ENCODE data around the gene NDUFB4. TPM values are rescaled to one million over a fixed set of nuclear protein-coding genes. Genes with fewer than 3 reads are reported as not detected.
A peak's percentile ranks its signal among the peaks of the same experiment; 100 is the strongest.

NDUFB4 gene
- total and polyA plus RNA-seq, 9 of the 15 experiments (the other 6 are each of a cell fraction or from before 2014, with no cell fraction given) = 124 to 670 (median 227) TPM

DNA sequence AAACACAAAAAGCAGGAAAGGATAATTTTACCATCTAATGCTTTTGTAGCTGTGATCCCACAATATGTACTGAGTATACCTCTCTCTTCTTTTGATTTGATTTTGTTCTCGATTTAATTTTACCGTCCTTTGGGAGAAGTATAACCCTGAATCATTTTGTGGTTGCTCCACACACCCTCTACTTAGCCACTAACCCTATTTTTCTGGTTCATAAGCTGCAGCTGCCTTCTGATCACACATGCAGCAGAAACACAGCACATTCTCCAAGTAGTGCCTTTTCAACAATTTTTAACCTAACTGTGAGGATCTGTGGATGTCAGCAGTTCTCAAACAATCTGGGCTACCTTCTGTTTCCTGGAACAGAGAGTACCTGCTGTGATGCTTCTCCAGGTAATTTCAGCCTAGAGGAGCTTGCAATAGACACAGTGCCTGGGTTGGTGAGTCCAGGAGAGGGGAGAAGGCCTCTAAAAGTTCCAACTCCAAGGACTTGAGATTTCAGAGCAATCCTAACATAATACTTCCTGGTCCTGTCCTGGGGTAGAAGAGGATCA is 45.6 kb downstream of the NDUFB4 start:
- H3K36me3 ChIP-seq (ENCODE audit: control insufficient read depth, insufficient read depth, low read length) = no peaks in the 10 kb centered on the region
- ChIA-PET CTCF (ENCODE audit: low intra/inter-chr PET ratio) (no interaction called here), POLR2A (interaction anchor here (1.3 to 1.6 kb wide), 2 partner anchors 10 to 14 kb away, joined by 3 to 5 read pairs; no protein-coding TSS in a partner anchor)
- H3K9ac ChIP-seq (ENCODE audit: insufficient read depth in 1 of 2, low read depth in 2 of 2, low read length in 2 of 2) = peak overlapping the region in 1 of 2 experiments; percentile 71; a peak in 1 of 4 replicates
- peaks cover 3% of the 10 kb centered on the region for H3K9me3 ChIP-seq (replicated peaks; ENCODE audit: control insufficient read depth, insufficient read depth, low read depth, low read length)
- no peak for TF ChIP-seq CSDE1 (IDR thresholded peaks at IDR 0.05)
- TF ChIP-seq GABPB1 (CRISPR knock-in tag; IDR thresholded peaks at IDR 0.05) = no peak
- no peak for TF ChIP-seq TAL1 (IDR thresholded peaks at IDR 0.05)
- TF ChIP-seq, protein P1, sequence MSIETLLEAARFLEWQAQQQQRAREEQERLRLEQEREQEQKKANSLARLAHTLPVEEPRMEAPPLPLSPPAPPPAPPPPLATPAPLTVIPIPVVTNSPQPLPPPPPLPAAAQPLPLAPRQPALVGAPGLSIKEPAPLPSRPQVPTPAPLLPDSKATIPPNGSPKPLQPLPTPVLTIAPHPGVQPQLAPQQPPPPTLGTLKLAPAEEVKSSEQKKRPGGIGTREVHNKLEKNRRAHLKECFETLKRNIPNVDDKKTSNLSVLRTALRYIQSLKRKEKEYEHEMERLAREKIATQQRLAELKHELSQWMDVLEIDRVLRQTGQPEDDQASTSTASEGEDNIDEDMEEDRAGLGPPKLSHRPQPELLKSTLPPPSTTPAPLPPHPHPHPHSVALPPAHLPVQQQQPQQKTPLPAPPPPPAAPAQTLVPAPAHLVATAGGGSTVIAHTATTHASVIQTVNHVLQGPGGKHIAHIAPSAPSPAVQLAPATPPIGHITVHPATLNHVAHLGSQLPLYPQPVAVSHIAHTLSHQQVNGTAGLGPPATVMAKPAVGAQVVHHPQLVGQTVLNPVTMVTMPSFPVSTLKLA (conservative IDR thresholded peaks at IDR 0.05) = no peak
- no peak for TF ChIP-seq NR2C1 (IDR thresholded peaks at IDR 0.05)
- no peak for TF ChIP-seq NR2C1 (tag; IDR thresholded peaks at IDR 0.05)
- no peak for TF ChIP-seq FOXA3 (CRISPR knock-in tag; conservative IDR thresholded peaks at IDR 0.05 in 1 of 2, IDR thresholded peaks at IDR 0.05 in 1 of 2)
- TF ChIP-seq, protein P2, sequence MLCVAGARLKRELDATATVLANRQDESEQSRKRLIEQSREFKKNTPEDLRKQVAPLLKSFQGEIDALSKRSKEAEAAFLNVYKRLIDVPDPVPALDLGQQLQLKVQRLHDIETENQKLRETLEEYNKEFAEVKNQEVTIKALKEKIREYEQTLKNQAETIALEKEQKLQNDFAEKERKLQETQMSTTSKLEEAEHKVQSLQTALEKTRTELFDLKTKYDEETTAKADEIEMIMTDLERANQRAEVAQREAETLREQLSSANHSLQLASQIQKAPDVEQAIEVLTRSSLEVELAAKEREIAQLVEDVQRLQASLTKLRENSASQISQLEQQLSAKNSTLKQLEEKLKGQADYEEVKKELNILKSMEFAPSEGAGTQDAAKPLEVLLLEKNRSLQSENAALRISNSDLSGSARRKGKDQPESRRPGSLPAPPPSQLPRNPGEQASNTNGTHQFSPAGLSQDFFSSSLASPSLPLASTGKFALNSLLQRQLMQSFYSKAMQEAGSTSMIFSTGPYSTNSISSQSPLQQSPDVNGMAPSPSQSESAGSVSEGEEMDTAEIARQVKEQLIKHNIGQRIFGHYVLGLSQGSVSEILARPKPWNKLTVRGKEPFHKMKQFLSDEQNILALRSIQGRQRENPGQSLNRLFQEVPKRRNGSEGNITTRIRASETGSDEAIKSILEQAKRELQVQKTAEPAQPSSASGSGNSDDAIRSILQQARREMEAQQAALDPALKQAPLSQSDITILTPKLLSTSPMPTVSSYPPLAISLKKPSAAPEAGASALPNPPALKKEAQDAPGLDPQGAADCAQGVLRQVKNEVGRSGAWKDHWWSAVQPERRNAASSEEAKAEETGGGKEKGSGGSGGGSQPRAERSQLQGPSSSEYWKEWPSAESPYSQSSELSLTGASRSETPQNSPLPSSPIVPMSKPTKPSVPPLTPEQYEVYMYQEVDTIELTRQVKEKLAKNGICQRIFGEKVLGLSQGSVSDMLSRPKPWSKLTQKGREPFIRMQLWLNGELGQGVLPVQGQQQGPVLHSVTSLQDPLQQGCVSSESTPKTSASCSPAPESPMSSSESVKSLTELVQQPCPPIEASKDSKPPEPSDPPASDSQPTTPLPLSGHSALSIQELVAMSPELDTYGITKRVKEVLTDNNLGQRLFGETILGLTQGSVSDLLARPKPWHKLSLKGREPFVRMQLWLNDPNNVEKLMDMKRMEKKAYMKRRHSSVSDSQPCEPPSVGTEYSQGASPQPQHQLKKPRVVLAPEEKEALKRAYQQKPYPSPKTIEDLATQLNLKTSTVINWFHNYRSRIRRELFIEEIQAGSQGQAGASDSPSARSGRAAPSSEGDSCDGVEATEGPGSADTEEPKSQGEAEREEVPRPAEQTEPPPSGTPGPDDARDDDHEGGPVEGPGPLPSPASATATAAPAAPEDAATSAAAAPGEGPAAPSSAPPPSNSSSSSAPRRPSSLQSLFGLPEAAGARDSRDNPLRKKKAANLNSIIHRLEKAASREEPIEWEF (CRISPR knock-in tag; IDR thresholded peaks at IDR 0.05) = 0 out of 2 replicates have a peak, but pooled peaks have one; percentile 32
- no peaks in the 10 kb centered on the region for H4K20me1 ChIP-seq (replicated peaks; ENCODE audit: control insufficient read depth, insufficient read depth, low read length)
- H2AFZ ChIP-seq (ENCODE audit: low read depth, low read length) = peak overlapping the region; percentile 86
- DNase-seq (ENCODE audit: extremely low read depth in 1 of 4, low spot score in 3 of 4) (no peak), ATAC-seq (no peak), FAIRE-seq (no peak)
- no peaks in the 10 kb centered on the region for H3K9me1 ChIP-seq (ENCODE audit: control insufficient read depth, insufficient read depth, low read length)
- in situ Hi-C loops (cut with MboI) (no loop called here), intact Hi-C loops (cut with micrococcal nuclease) (no loop called here)
- H3K27ac ChIP-seq (ENCODE audit: extremely low read depth, low read depth, low read length) = peak overlapping the region; percentile 98
- WGBS (ENCODE audit: insufficient coverage, low coverage, missing lambda C conversion rate) = 79% methylated on average over 2 of the region's 2 CpGs
- no peak overlapping the region for H3K4me3 ChIP-seq
- no peaks in the 10 kb centered on the region for H3K79me2 ChIP-seq (ENCODE audit: control insufficient read depth, insufficient read depth, low read length)
- no peaks in the 10 kb centered on the region for H3K27me3 ChIP-seq (ENCODE audit: control insufficient read depth in 2 of 2, insufficient read depth in 2 of 2, low read length in 2 of 2)
- H3K4me1 ChIP-seq (replicated peaks in 1 of 2; ENCODE audit: control insufficient read depth in 2 of 2, insufficient read depth in 2 of 2, low read length in 2 of 2) = peaks cover 0 to 41% of the 10 kb centered on the region in 2 experiments; a peak in 4 of 5 replicates
- peak overlapping the region; percentile 67; the same call in 1 of the 2 replicates for H3K4me2 ChIP-seq (ENCODE audit: insufficient read depth, low read length)
- BruUV-seq (replicated peaks) = no TSS peak

Data from K562 (cell line).